VCaP (cell line): Measurements from ENCODE around the gene CCNE1.
"Not testable (repeated sequence)": the region's sequence is repeated elsewhere in the genome, so short reads cannot be mapped to it uniquely, and the experiment has no call there.

ENCODE experiments used
- H3K27ac ChIP-seq: fragments of 450-650 bp; 2 replicates; pipeline ENCODE4 v1.5.1; 2017
- CTCF ChIP-seq: fragments of 450-650 bp; conservative IDR thresholded peaks from 2 replicates; pipeline ENCODE4 v1.5.1; 2017; ENCODE audit warnings: mild to moderate bottlenecking, moderate library complexity

The CCNE1 gene

GRCh38 chr19:29789007-29789406 lies 22.8 kb upstream of the CCNE1 start:
- no peak overlapping the region for H3K27ac ChIP-seq
- TF ChIP-seq CTCF, result no peak

- H3K27ac ChIP-seq, result no peak overlapping the region
- no peak for TF ChIP-seq CTCF
These were observed 18.6 kb upstream of the CCNE1 start for GRCh38 chr19:29793116-29793727.

GRCh38 chr19:29794490-29794889 lies 17.3 kb upstream of the CCNE1 start:
- not testable (repeated sequence) for H3K27ac ChIP-seq

GRCh38 chr19:29795461-29796172 lies 16.2 kb upstream of the CCNE1 start:
- TF ChIP-seq CTCF, result no peak
- no peak overlapping the region for H3K27ac ChIP-seq

- H3K27ac ChIP-seq, result no peak overlapping the region
- TF ChIP-seq CTCF, result no peak
These were observed 15.6 kb upstream of the CCNE1 start for GRCh38 chr19:29796173-29796573.

- H3K27ac ChIP-seq, result no peak overlapping the region
These were observed 12.9 kb upstream of the CCNE1 start for GRCh38 chr19:29798774-29799497.

GRCh38 chr19:29800100-29800825 lies 11.5 kb upstream of the CCNE1 start:
- no peak for TF ChIP-seq CTCF
- H3K27ac ChIP-seq, result no peak overlapping the region

More at GRCh38 chr19:29798774-29799497, 12.9 kb upstream of the CCNE1 start:
- TF ChIP-seq CTCF, result no peak

GRCh38 chr19:29803951-29804350 lies 7.8 kb upstream of the CCNE1 start:
- H3K27ac ChIP-seq, result not testable (repeated sequence)
